WTC11 (cell line): ENCODE measurements around the gene SNCAIP. TPM values are rescaled to one million over a fixed set of nuclear protein-coding genes. Genes with fewer than 3 reads are reported as not detected.

ENCODE experiments used
- ATAC-seq: fragments of 200-7000 bp; cut with Tn5 transposase; 2 replicates; pipeline ENCODE4 v1.10.0; 2021; ENCODE audit warnings: mild to moderate bottlenecking, moderate library complexity
- CTCF ChIA-PET: fragments of 300-600 bp; sonication (Branson Sonifier 250); formaldehyde crosslinking; loops from one replicate; lab custom pipeline; 2021; ENCODE audit warnings: antibody characterized with exemption; lab: Charles Lee
- POLR2A ChIA-PET: fragments of 350-600 bp; sonication (Branson Sonifier 250); formaldehyde crosslinking; loops from one replicate; lab custom pipeline; 2021; ENCODE audit warnings: antibody characterized with exemption; lab: Charles Lee
- DNase-seq: peaks from one replicate; pipeline ENCODE4 v3.0.0; 2021; ENCODE audit warnings: low spot score
- H3K27ac Mint-ChIP-seq: 2 replicates; pipeline ENCODE4 v1.8.0; 2021; ENCODE audit warnings: mixed read lengths
- H3K27me3 Mint-ChIP-seq: 2 replicates; pipeline ENCODE4 v1.8.0; 2021; ENCODE audit warnings: low read depth, mild to moderate bottlenecking, moderate library complexity, mixed read lengths
- H3K36me3 Mint-ChIP-seq: 2 replicates; pipeline ENCODE4 v1.8.0; 2021; ENCODE audit warnings: mixed read lengths
- H3K4me1 Mint-ChIP-seq: 2 replicates; pipeline ENCODE4 v1.8.0; 2022; ENCODE audit warnings: mixed read lengths
- H3K4me3 Mint-ChIP-seq: 2 replicates; pipeline ENCODE4 v1.8.0; 2021; ENCODE audit warnings: mild to moderate bottlenecking, moderate library complexity, mixed read lengths
- H3K9me3 Mint-ChIP-seq: 2 replicates; pipeline ENCODE4 v1.8.0; 2021; ENCODE audit warnings: mixed read lengths
- ELF4 ChIP-seq: sonication (generic); formaldehyde crosslinking; IDR thresholded peaks from 2 replicates; pipeline ENCODE4 v1.8.1; 2022; ENCODE audit warnings: low read depth, mild to moderate bottlenecking, moderate library complexity, missing genetic modification reagents
- EMX1 ChIP-seq: fragments of 250-450 bp; sonication (Bioruptor Pico); IDR thresholded peaks from 2 replicates; pipeline ENCODE4 v1.8.0; 2021; ENCODE audit warnings: mild to moderate bottlenecking
- FOXJ3 ChIP-seq: sonication (generic); formaldehyde crosslinking; IDR thresholded peaks from 2 replicates; pipeline ENCODE4 v1.9.0; 2021; ENCODE audit warnings: missing genetic modification reagents, mild to moderate bottlenecking, borderline replicate concordance
- GABPB1 ChIP-seq: sonication (generic); formaldehyde crosslinking; IDR thresholded peaks from 2 replicates; pipeline ENCODE4 v1.8.1; 2023; ENCODE audit warnings: mild to moderate bottlenecking, missing genetic modification reagents
- JAZF1 ChIP-seq: fragments of 250-450 bp; sonication (Bioruptor Pico); IDR thresholded peaks from 2 replicates; pipeline ENCODE4 v1.9.0; 2021; ENCODE audit warnings: moderate library complexity, mild to moderate bottlenecking, inconsistent platforms
- NR2C2 ChIP-seq: sonication (generic); formaldehyde crosslinking; IDR thresholded peaks from 2 replicates; pipeline ENCODE4 v1.8.0; 2022; ENCODE audit warnings: mild to moderate bottlenecking, missing genetic modification reagents
- NR3C1 ChIP-seq: sonication (generic); formaldehyde crosslinking; conservative IDR thresholded peaks from 2 replicates; pipeline ENCODE4 v1.8.1; 2023; ENCODE audit warnings: low read depth, mild to moderate bottlenecking, missing genetic modification reagents
- RELA ChIP-seq: sonication (generic); formaldehyde crosslinking; IDR thresholded peaks from 2 replicates; pipeline ENCODE4 v1.8.1; 2022; ENCODE audit warnings: missing genetic modification reagents, mild to moderate bottlenecking, borderline replicate concordance
- TCF7 ChIP-seq: sonication (generic); formaldehyde crosslinking; IDR thresholded peaks from 2 replicates; pipeline ENCODE4 v1.8.0; 2022; ENCODE audit warnings: mild to moderate bottlenecking, low read depth, missing genetic modification reagents, moderate library complexity
- TEAD1 ChIP-seq: sonication (generic); formaldehyde crosslinking; IDR thresholded peaks from 2 replicates; pipeline ENCODE4 v1.8.0; 2022; ENCODE audit warnings: mild to moderate bottlenecking, missing genetic modification reagents
- ZBTB21 ChIP-seq: sonication (generic); formaldehyde crosslinking; IDR thresholded peaks from 2 replicates; pipeline ENCODE4 v1.8.1; 2023; ENCODE audit warnings: mild to moderate bottlenecking, missing genetic modification reagents, borderline replicate concordance
- ZNF416 ChIP-seq: fragments of 250-450 bp; sonication (Bioruptor Pico); IDR thresholded peaks from 2 replicates; pipeline ENCODE4 v1.9.0; 2021; ENCODE audit warnings: mild to moderate bottlenecking, inconsistent platforms
- total RNA-seq: library from RNA; stranded (reverse); gene quantifications from 3 replicates; pipeline ENCODE4 v1.2.3, GENCODE V29; 2021
- TF ChIP-seq, protein P1 (sequence below): sonication (generic); formaldehyde crosslinking; IDR thresholded peaks from 2 replicates; pipeline ENCODE4 v1.8.1; 2022; ENCODE audit warnings: low read depth, missing genetic modification reagents, borderline replicate concordance
- TF ChIP-seq, protein P2 (sequence below): sonication (generic); formaldehyde crosslinking; IDR thresholded peaks from 2 replicates; pipeline ENCODE4 v1.8.0; 2023; ENCODE audit warnings: missing genetic modification reagents, mild to moderate bottlenecking, borderline replicate concordance
- TF ChIP-seq, protein P3 (sequence below): sonication (generic); formaldehyde crosslinking; IDR thresholded peaks from 2 replicates; pipeline ENCODE4 v1.8.1; 2023; ENCODE audit warnings: mild to moderate bottlenecking, missing genetic modification reagents, borderline replicate concordance

Gene SNCAIP
- total RNA-seq, 1 experiment from 2014 or later: 10.0 TPM

DNA sequence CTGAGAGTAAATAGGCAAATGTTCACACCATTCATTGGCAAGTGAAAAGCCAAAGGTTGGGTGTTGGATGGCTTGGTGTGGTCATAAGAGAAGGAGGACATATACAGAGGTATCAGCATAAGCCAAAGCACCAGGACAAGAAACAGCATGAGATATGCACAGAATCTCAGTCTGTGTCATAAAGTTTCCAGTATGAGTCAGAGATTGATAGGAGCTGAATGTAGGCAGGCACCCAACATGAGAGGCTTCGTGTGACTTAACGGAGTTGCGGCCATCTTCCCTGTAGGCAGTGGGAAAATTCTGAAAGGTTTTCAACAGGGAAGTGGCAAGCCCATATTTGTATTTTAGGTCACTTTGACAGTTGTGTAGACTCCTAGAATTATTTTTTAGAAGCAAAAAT, 54.5 kb downstream of the SNCAIP start:
- peaks cover 33% of the 10 kb centered on the region for H3K4me1 Mint-ChIP-seq
- ChIA-PET CTCF (no interaction called here), POLR2A (no interaction called here)
- peaks cover 6% of the 10 kb centered on the region; the same call in 1 of the 2 replicates for H3K9me3 Mint-ChIP-seq
- H3K27ac Mint-ChIP-seq: no peak overlapping the region
- peaks cover 12% of the 10 kb centered on the region for H3K27me3 Mint-ChIP-seq
- DNase-seq (no peak), ATAC-seq (no peak)
- no peak for TF ChIP-seq NR2C2 (CRISPR knock-in tag)
- TF ChIP-seq, protein P1, sequence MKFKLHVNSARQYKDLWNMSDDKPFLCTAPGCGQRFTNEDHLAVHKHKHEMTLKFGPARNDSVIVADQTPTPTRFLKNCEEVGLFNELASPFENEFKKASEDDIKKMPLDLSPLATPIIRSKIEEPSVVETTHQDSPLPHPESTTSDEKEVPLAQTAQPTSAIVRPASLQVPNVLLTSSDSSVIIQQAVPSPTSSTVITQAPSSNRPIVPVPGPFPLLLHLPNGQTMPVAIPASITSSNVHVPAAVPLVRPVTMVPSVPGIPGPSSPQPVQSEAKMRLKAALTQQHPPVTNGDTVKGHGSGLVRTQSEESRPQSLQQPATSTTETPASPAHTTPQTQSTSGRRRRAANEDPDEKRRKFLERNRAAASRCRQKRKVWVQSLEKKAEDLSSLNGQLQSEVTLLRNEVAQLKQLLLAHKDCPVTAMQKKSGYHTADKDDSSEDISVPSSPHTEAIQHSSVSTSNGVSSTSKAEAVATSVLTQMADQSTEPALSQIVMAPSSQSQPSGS (CRISPR knock-in tag): no peak
- no peak for TF ChIP-seq ELF4 (CRISPR knock-in tag)
- H3K4me3 Mint-ChIP-seq: no peak overlapping the region
- H3K36me3 Mint-ChIP-seq: 0 out of 2 replicates have a peak, but pooled peaks cover 4% of the 10 kb centered on the region

DNA sequence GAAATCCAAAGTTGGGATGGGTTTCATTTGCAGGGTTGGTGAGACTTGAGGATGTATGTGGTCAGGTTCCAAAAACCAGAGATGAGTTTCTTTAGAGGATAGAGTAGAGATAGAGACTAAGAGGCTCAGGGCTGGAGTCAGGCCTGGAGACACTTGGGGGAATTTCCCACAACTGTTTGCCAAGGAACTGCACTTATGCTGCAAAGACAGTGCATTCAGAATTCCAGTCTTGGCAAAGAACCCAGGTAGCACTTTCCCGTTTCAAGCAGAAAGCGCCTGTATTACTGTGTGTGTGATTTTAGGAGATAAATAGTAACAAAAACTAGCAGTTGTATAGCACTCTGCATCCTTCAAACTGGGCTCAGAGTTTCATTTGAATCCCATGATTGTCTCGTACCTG, 55.4 kb downstream of the SNCAIP start:
- ChIA-PET CTCF (no interaction called here), POLR2A (no interaction called here)
- Mint-ChIP-seq H3K9me3 (peaks cover 6% of the 10 kb centered on the region; the same call in 1 of the 2 replicates), H3K36me3 (0 out of 2 replicates have a peak, but pooled peaks cover 4% of the 10 kb centered on the region), H3K4me3 (no peak overlapping the region), H3K4me1 (peaks cover 33% of the 10 kb centered on the region), H3K27me3 (peaks cover 12% of the 10 kb centered on the region), H3K27ac (no peak overlapping the region)
- no peak for TF ChIP-seq ZBTB21 (CRISPR knock-in tag)
- TF ChIP-seq NR2C2 (CRISPR knock-in tag): no peak
- no peak for TF ChIP-seq EMX1 (CRISPR knock-in tag)
- TF ChIP-seq, protein P2, sequence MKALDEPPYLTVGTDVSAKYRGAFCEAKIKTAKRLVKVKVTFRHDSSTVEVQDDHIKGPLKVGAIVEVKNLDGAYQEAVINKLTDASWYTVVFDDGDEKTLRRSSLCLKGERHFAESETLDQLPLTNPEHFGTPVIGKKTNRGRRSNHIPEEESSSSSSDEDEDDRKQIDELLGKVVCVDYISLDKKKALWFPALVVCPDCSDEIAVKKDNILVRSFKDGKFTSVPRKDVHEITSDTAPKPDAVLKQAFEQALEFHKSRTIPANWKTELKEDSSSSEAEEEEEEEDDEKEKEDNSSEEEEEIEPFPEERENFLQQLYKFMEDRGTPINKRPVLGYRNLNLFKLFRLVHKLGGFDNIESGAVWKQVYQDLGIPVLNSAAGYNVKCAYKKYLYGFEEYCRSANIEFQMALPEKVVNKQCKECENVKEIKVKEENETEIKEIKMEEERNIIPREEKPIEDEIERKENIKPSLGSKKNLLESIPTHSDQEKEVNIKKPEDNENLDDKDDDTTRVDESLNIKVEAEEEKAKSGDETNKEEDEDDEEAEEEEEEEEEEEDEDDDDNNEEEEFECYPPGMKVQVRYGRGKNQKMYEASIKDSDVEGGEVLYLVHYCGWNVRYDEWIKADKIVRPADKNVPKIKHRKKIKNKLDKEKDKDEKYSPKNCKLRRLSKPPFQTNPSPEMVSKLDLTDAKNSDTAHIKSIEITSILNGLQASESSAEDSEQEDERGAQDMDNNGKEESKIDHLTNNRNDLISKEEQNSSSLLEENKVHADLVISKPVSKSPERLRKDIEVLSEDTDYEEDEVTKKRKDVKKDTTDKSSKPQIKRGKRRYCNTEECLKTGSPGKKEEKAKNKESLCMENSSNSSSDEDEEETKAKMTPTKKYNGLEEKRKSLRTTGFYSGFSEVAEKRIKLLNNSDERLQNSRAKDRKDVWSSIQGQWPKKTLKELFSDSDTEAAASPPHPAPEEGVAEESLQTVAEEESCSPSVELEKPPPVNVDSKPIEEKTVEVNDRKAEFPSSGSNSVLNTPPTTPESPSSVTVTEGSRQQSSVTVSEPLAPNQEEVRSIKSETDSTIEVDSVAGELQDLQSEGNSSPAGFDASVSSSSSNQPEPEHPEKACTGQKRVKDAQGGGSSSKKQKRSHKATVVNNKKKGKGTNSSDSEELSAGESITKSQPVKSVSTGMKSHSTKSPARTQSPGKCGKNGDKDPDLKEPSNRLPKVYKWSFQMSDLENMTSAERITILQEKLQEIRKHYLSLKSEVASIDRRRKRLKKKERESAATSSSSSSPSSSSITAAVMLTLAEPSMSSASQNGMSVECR: no peak
- no peak for TF ChIP-seq RELA (CRISPR knock-in tag)
- no peak for TF ChIP-seq NR3C1 (CRISPR knock-in tag)
- TF ChIP-seq, protein P1 (CRISPR knock-in tag): no peak
- no peak for TF ChIP-seq GABPB1 (CRISPR knock-in tag)
- no peak for TF ChIP-seq TCF7 (CRISPR knock-in tag)
- TF ChIP-seq, protein P3, sequence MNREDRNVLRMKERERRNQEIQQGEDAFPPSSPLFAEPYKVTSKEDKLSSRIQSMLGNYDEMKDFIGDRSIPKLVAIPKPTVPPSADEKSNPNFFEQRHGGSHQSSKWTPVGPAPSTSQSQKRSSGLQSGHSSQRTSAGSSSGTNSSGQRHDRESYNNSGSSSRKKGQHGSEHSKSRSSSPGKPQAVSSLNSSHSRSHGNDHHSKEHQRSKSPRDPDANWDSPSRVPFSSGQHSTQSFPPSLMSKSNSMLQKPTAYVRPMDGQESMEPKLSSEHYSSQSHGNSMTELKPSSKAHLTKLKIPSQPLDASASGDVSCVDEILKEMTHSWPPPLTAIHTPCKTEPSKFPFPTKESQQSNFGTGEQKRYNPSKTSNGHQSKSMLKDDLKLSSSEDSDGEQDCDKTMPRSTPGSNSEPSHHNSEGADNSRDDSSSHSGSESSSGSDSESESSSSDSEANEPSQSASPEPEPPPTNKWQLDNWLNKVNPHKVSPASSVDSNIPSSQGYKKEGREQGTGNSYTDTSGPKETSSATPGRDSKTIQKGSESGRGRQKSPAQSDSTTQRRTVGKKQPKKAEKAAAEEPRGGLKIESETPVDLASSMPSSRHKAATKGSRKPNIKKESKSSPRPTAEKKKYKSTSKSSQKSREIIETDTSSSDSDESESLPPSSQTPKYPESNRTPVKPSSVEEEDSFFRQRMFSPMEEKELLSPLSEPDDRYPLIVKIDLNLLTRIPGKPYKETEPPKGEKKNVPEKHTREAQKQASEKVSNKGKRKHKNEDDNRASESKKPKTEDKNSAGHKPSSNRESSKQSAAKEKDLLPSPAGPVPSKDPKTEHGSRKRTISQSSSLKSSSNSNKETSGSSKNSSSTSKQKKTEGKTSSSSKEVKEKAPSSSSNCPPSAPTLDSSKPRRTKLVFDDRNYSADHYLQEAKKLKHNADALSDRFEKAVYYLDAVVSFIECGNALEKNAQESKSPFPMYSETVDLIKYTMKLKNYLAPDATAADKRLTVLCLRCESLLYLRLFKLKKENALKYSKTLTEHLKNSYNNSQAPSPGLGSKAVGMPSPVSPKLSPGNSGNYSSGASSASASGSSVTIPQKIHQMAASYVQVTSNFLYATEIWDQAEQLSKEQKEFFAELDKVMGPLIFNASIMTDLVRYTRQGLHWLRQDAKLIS (CRISPR knock-in tag): no peak
- TF ChIP-seq FOXJ3: no peak
- TF ChIP-seq TEAD1: no peak
- TF ChIP-seq JAZF1: no peak
- no peak for TF ChIP-seq ZNF416 (CRISPR knock-in tag)
- no peak for ATAC-seq
- DNase-seq: no peak
